ENCODE results near the gene POLR2C.
A peak's percentile ranks its signal among the peaks of the same experiment; 100 is the strongest.

Gene POLR2C

DNA sequence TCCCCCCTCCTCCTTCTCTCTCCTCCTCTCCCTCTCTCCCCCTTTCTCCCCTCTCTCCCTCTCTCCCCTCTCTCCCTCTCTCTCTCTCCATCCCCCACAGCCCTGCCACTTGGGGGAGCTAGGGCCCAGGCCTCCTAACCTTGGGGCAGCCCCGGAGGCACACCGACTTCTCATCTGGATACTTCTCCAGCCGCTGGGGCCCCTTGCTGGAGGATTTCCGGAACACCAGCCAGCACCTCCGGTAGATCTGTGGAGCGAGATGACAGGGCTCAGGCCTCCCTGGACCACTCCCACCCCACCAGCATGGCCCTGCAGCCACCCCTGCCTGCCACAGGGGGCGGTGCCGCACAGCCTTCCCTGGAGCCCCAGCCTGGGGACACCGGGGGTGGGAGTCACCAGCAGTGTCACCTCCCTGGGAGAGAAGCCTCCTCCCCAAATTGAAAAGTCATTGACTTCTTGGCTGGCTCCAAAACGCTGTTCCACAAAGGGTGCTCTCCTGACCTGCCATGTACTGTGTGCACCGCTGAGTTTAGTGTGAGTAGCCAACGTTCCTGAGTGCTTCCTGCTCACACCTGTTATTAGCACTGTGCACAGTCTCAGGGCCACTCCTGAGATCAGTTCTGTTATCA is 13.3 kb downstream of the POLR2C start:
- Histone ChIP-seq H3K36me3 (peaks cover 98% of the 10 kb centered on the region), H3K4me1 (peaks cover 48% of the 10 kb centered on the region), H3K4me3 (ENCODE audit: low read depth, low read length) (peak overlapping the region; percentile 99), H3K27me3 (no peaks in the 10 kb centered on the region), H3K9me3 (no peaks in the 10 kb centered on the region)
- TF ChIP-seq, protein P1, sequence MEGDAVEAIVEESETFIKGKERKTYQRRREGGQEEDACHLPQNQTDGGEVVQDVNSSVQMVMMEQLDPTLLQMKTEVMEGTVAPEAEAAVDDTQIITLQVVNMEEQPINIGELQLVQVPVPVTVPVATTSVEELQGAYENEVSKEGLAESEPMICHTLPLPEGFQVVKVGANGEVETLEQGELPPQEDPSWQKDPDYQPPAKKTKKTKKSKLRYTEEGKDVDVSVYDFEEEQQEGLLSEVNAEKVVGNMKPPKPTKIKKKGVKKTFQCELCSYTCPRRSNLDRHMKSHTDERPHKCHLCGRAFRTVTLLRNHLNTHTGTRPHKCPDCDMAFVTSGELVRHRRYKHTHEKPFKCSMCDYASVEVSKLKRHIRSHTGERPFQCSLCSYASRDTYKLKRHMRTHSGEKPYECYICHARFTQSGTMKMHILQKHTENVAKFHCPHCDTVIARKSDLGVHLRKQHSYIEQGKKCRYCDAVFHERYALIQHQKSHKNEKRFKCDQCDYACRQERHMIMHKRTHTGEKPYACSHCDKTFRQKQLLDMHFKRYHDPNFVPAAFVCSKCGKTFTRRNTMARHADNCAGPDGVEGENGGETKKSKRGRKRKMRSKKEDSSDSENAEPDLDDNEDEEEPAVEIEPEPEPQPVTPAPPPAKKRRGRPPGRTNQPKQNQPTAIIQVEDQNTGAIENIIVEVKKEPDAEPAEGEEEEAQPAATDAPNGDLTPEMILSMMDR (IDR thresholded peaks at IDR 0.05; ENCODE audit: low read depth, low read length), result peak; percentile 81
- peak; percentile 91 for DNase-seq

DNA sequence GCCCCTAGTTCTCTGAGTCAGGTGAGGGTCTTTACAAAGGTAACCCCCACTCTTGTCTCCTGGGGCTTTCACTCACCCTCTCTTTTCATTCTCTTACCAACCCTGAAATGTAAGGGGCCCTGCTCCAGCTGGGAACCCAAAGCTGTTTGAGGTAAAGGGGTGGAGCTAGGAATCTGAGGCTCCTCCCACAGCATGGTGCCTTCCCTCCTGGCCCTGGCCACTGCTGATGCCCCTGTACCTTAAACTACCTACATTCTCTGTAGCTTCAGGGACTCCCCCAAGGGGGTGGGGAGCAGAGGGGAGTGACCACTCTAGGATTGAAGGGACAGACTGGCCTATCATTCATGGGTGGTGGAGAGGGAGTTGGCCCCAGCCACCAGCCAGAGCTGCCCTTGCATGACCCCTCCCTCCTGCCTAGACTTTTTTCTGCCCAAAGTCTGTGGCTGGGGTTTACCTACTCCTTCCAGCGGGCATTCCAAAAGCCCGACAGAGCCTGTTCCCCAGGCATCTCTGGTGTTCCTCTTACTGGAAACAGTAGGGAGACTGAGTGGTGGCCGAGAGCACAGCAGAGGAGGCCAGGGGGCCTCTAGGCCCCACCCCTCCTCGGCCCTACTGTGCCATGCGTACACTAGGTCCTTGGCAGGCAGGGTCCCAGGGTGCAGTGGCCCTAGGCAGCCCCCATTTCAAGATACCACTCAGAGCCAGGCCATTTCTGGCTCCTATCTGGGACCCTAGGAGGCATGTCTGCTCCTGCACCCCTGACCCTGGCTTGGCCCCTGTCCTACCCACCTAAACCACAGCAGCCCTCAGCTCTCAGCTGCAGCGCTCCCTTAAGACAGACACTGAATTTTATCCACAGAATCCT is 14.3 kb downstream of the POLR2C start:
- TF ChIP-seq, protein P1 (IDR thresholded peaks at IDR 0.05; ENCODE audit: low read depth, low read length), result no peak
- peak overlapping the region; percentile 99 for H3K4me3 ChIP-seq (ENCODE audit: low read depth, low read length)
- H3K9me3 ChIP-seq, result no peaks in the 10 kb centered on the region
- peaks cover 100% of the 10 kb centered on the region for H3K36me3 ChIP-seq
- peak; percentile 49 for DNase-seq
- H3K27me3 ChIP-seq, result no peaks in the 10 kb centered on the region
- peaks cover 47% of the 10 kb centered on the region for H3K4me1 ChIP-seq

DNA sequence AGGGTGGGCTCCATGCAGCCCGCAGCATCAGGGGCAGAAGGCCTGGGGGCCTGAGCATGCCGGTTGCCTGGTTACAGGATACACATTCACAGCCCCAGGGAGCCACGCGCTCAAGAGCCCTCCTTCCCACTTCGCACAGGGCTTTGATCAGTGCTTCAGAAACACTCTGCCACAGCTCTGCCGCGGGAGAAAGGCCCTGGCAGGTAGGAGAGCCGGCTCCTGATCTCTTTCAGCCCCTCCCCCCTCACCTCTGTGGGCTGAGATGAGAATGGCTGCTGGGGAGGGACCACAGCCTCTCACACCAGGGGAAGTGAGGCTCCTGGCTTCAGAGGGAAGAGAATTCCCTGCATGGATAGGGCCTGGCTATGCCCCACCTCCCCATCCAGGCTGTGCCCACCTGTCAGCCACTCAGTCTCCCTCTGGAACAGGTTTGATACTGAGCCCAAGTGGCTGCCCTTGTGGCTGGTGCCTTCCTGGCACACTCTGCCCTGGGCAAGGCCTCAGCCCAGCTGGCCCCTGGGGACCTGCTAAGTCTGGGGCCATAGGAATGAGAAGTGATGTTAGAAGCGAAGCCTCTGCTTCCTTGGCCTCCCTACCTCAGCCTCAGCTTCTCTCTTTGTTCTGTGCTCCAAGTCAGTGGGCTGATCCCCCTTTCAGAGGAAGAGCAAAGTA is 15.2 kb downstream of the POLR2C start:
- DNase-seq, result peak; percentile 44
- Histone ChIP-seq H3K9me3 (no peaks in the 10 kb centered on the region), H3K4me1 (peaks cover 40% of the 10 kb centered on the region), H3K4me3 (ENCODE audit: low read depth, low read length) (peak overlapping the region; percentile 99), H3K36me3 (peaks cover 98% of the 10 kb centered on the region), H3K27me3 (no peaks in the 10 kb centered on the region)
- TF ChIP-seq, protein P1 (IDR thresholded peaks at IDR 0.05; ENCODE audit: low read depth, low read length), result no peak

DNA sequence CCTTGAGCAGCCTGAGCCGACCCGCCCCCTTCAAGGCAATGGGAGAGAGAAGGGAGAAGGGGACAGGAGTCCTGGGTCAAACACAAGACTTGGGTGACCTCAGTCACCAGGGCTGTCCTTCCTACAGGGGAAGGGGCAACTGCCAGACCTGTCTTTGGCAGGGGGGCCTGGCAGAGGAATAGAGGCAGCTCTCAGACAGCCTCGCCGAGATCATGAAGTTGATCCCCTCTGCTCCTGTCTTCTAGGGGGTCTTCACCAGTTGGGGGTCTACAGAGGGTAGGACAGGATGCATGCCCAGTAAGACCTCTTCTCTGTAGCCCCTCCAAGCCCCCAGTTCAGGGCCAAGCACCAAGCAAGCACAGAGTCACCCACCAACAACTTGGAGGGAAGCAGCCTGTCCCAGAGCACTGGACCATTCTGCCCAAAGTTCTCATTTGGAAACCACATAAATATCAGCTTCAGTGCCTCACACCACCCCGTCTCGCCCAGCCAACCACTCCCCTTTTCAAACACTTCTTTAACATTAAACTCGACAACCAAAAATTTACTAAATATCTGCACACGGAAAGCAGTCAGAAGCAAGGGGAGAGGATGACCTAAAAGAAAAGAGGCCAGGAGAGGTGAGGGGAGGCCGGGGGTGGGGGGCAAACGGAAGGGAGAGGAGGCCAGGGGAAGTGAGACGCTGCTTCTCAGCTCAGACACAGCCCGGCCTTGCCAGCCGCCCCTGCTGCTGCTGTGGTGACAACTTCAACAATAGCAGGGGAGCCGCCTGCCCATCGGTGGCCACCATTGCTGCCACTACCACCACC is 16.1 kb downstream of the POLR2C start:
- Histone ChIP-seq H3K4me1 (peaks cover 31% of the 10 kb centered on the region), H3K36me3 (peaks cover 98% of the 10 kb centered on the region), H3K27me3 (no peaks in the 10 kb centered on the region), H3K4me3 (ENCODE audit: low read depth, low read length) (peak overlapping the region; percentile 99), H3K9me3 (no peaks in the 10 kb centered on the region)
- no peak for DNase-seq
- TF ChIP-seq, protein P1 (IDR thresholded peaks at IDR 0.05; ENCODE audit: low read depth, low read length), result no peak

DNA sequence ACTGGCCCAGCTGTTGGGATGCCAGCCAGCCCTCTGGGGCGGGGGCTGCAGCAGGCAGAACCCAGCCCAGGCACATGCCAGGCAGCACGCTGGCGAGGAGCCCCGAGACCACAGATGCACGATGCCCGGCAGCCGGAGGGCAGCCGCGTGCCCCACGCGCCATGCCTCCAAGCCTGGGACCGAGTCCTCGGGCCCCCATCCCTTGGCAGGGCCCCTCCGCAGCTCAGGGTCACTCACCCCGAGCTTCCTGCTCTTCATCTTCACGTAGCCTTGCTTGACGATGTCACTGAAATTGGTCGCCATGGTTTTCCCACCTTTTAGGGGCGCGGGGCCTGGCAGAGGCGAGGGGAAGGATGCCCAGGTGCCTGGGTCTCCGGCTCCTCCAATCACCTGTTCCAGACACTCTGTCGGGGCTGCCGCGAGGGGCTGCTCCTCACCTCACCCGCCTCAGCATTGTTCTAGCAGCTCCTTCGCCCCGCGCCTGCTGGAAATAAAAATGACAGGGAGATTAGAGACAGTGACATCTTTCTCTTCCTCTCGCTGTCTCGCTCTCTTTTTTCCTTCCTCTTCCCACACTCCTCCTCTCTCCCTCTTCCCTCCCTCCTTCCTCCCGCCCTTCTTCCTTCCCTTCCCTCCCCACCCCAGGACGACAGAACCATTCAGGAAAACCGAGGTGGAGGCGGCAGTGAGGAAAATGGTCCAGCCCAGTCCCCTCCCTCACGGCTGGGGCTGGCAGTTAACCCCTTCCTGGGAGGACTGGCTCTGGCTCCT is 16.9 kb downstream of the POLR2C start:
- Histone ChIP-seq H3K36me3 (peaks cover 95% of the 10 kb centered on the region), H3K27me3 (no peaks in the 10 kb centered on the region), H3K4me1 (peaks cover 23% of the 10 kb centered on the region), H3K9me3 (no peaks in the 10 kb centered on the region), H3K4me3 (ENCODE audit: low read depth, low read length) (peak overlapping the region; percentile 99)
- peak; percentile 88 for DNase-seq
- TF ChIP-seq, protein P1 (IDR thresholded peaks at IDR 0.05; ENCODE audit: low read depth, low read length), result no peak

All from BE2C (cell line).